Kidney epithelial cell (primary cell): ENCODE measurements around the gene USP6NL. TPM values are rescaled to one million over a fixed set of nuclear protein-coding genes. Genes with fewer than 3 reads are reported as not detected.

ENCODE experiments used
- DNase-seq: peaks from one replicate; pipeline ENCODE4 v3.0.0-alpha.2; 2010; ENCODE audit warnings: low read depth
- H3K27me3 ChIP-seq: 2 replicates; pipeline ENCODE4 v1.6.0; 2011; ENCODE audit warnings: low read length; ENCODE audit not compliant: control insufficient read depth, insufficient read depth
- H3K36me3 ChIP-seq: 2 replicates; pipeline ENCODE4 v1.5.1; 2011; ENCODE audit warnings: low read length; ENCODE audit not compliant: control insufficient read depth, insufficient read depth
- H3K4me3 ChIP-seq: 2 replicates; pipeline ENCODE4 v1.5.1; 2011; ENCODE audit warnings: low read depth, mild to moderate bottlenecking, control low read depth, low read length
- CTCF ChIP-seq: IDR thresholded peaks from 2 replicates; pipeline ENCODE4 v1.5.1; 2011; ENCODE audit warnings: mild to moderate bottlenecking, moderate library complexity, low read length, control low read depth, inconsistent platforms; ENCODE audit not compliant: insufficient read depth, poor library complexity, severe bottlenecking
- total RNA-seq: library from RNA; depleted of rRNA; stranded (reverse); fragments of >200 nt; gene quantifications from 2 replicates; pipeline ENCODE4 v1.2.3, GENCODE V29; 2015

The USP6NL gene
- total RNA-seq, 1 donor from 2014 or later = 21.2 TPM

- Histone ChIP-seq H3K4me3 (no peak overlapping the region), H3K36me3 (no peaks in the 10 kb centered on the region), H3K27me3 (peaks cover 18% of the 10 kb centered on the region)
- no peak for TF ChIP-seq CTCF
- DNase-seq = no peak
Measured at GRCh38 chr10:11446133-11446532, 165.3 kb downstream of the USP6NL start.

- DNase-seq = no peak
Measured at GRCh38 chr10:11444531-11445228, 166.8 kb downstream of the USP6NL start.

GRCh38 chr10:11444155-11444530 is 167.3 kb downstream of the USP6NL start:
- no peak for DNase-seq
- H3K27me3 ChIP-seq = peaks cover 21% of the 10 kb centered on the region
- no peak overlapping the region for H3K4me3 ChIP-seq
- no peaks in the 10 kb centered on the region for H3K36me3 ChIP-seq
- TF ChIP-seq CTCF = no peak

More at GRCh38 chr10:11444531-11445228, 166.8 kb downstream of the USP6NL start:
- Histone ChIP-seq H3K36me3 (no peaks in the 10 kb centered on the region), H3K4me3 (no peak overlapping the region), H3K27me3 (peaks cover 21% of the 10 kb centered on the region)
- no peak for TF ChIP-seq CTCF

DNA sequence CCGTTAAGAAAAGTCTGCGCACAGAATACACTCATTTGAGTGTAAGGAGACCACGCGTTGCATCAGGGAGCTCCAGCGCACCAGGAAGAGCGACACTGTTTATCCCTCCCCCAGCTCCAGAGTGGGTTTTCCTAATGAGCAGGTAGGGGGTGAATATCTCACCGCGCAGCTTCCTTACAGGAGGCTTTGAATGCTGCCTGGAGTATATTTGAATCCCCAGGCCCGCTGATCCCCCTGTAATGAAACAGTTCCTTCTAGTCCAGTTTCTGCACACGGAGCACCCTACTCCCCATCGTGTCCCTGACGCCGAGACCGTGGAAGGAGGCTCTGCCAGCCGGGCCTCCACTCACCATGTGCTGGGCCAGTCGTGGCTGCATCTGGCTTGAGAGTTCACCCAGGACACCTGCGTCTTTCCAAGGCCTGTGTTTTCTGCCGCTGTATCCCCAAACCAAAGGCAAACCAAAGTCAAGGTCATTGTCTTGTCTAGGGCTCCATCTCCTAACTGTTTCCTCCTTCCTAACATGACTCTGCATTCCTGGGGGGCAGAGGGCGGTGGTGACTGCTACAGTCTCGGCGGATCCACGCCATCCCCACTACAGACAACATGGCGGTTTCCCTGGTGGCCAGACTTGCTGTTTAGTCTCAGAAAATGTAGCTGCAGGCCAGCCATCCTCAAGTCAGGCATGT is 167.8 kb downstream of the USP6NL start:
- no peak overlapping the region for H3K4me3 ChIP-seq
- no peak for DNase-seq
- no peaks in the 10 kb centered on the region for H3K36me3 ChIP-seq
- peaks cover 18% of the 10 kb centered on the region for H3K27me3 ChIP-seq
- no peak for TF ChIP-seq CTCF

- Histone ChIP-seq H3K27me3 (peaks cover 12% of the 10 kb centered on the region), H3K36me3 (no peaks in the 10 kb centered on the region), H3K4me3 (no peak overlapping the region)
- TF ChIP-seq CTCF = no peak
- DNase-seq = no peak
Measured at GRCh38 chr10:11442001-11442773, 169.3 kb downstream of the USP6NL start.
